CD1c-positive myeloid dendritic cell (primary cell): ENCODE data around the gene TRPV4.
"Not testable (repeated sequence)": the region's sequence is repeated elsewhere in the genome, so short reads cannot be mapped to it uniquely, and the experiment has no call there.

Experiments
- DNase-seq: peaks from one replicate; pipeline ENCODE4 v3.0.0-alpha.2; 2016; ENCODE audit errors: extremely low spot score

Gene TRPV4

DNA sequence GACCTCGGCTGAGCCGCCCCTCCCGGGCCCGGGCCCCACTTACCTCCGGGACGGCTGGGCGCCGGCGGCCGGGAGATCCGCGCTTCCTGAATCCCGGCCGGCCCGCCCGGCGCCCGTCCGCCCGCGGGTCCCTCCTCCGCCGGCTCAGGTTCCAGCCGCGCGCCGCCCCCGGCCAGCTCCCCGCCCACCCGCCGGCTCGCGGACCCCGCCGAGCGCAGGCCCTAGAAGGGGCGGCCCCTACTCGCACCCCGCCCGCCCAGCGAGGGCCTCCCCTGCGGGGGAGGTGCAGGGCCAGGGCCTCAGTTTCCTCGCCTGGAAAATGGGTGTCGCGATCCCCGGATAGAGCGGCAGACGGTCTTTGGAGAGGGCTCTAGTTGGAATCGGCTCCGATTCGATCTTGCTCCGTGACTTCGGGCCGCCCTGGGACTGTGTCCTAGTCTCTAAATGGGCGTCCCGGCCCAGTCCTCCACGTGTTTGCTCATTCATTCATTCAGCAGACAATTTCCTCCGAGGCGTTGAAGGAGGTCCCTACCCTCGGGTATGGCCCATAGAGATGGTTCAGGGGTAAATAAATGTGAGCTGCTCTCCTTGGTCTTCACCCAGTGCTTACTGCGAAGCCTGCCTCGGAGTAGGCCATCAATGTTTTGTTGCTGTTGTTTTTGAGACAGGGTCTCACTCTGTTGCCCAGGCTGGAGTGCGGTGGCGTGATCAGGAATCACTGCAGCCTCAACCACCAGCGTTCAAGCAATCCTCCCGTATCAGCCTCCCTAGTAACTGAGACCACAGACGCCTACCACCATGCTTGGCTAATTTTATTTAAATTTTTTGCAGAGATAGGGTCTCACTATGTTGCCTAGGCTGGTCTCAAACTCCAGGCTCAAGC lies at the start of gene TRPV4:
TSS of gene TRPV4 (minus strand) at position 92 of the 883 bp plus-strand sequence. CDS start 18,602 bp downstream, outside the sequence.
- no peak for DNase-seq

DNA sequence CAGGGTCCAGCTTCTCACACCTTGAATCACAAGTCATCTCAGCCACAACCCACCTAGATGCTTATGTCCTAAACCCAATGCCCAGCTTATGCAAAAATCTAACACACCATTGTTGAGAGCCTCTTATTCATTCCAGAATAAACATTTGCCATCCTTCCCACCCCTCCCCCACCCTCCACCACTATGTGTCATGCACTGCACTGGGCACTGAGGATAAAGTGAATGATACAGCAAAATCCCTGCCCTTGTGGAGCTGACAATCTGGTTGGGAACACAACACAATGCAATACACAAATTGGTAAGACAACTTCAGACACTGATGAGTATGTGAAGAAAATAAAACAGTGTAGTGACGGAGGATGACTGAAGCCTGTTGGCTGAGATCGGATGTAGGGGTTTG lies 48.6 kb upstream of the TRPV4 start:
- DNase-seq, result no peak

DNA sequence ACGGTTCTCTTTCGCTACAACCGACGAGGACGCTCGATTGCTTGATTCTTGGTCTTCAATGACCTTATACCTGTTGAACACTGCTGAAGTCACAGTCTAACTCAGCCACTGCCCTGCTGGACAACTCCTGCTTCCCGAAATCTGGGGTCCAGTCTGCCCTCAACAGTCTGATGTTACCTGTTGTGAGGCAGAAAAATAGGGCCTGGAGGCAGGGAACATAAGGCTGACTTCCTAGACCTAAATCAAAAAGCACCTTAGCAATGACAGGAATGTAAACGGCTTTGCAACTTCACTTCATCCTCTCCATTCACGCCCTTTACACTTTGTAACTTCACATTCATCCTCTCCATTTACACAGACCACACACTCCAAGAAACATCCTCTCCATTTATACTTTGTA lies 47.7 kb upstream of the TRPV4 start:
- no peak for DNase-seq

DNA sequence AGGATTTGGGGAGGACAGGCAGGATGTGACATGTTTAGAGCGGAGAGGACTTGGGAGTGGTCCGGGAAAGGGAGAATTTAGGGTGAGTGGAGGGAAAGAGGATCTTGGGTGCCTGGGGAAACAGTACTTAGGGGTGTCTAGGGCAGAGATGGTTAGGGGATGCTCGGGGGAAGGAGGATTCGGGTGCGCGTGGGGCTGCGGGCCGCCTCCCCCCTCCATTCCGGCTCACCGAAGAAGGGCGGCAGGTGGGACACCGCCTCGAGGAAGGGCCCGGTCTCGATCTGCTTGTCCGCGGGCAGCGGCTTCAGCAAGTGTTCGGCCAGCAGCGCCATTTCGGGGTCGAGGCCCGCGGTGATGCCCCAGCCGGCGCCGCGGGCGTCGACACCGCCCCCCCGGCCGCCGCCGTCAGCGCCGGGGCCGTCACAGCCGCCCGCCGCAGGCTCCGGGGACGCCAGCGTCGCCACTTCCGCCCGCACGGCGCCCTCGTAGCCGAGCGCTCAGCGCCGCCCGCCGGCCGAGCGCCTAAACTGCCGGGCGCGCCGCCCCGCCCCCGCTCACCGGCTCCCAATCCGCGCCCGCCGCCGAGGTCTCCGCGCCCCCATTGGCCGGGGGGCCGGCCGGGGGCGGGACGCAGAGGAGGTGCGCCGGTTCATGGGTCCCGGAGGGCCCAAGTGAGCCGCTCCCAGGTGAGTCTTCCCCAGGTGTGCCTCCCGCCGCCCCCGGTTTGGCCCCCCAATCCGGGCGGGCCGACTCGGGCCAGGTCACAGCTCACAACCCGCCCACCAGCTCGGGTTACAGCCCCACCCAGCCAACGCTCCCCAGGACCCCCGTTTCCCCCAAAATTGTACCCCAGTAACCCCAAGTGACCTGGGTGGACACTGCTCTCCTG lies 47.1 kb upstream of the TRPV4 start, which contains the start of gene GLTP:
TSS of gene GLTP (minus strand) at position 499 of the 889 bp plus-strand sequence. CDS start at position 332, 167 bp downstream.
- DNase-seq, result peak; percentile 97

- peak; percentile 54 for DNase-seq
These were observed 46.3 kb upstream of the TRPV4 start for GRCh38 chr12:109879351-109880042.

DNA sequence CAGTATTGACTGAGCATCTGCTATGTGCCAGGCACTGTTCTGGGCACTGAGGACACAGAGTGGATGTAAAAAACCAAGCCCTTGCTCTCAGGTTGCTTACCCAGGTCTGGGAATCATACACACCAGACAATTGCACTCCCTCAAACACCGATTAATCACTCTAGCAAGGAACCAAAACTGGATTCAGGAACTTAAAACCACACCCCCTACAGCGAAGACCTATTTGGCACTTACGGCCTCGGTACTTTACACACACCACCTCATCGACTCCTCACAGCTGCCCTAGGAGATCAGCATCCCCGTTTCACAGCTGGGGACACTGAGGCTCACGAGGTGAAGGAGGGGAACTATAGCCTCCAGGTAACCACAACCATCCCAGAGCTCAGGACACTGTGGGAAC lies 45.6 kb upstream of the TRPV4 start:
- DNase-seq, result peak; percentile 76

GRCh38 chr12:109878247-109878625 lies 45.0 kb upstream of the TRPV4 start:
- no peak for DNase-seq

- DNase-seq, result no peak
These were observed 44.5 kb upstream of the TRPV4 start for GRCh38 chr12:109877504-109878246.

DNA sequence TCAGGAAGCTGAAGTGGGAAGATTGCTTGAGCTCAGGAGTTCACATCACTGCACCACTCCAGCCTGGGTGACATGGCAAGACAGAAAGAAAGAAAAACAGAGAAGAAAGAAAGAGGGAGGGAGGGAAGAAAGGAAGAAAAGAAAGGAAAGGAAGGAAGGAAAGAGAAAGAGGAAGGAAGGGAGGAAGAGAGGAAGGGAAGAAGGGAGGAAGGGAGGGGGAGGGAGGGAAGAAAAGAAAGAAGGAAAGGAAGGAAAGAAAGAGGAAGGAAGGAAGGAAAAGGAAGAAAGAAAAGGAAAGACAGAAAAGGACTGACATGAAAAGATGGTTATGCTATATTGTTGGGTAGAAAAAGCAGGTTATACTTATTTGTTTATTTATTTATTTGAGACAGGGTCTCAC lies 43.2 kb upstream of the TRPV4 start:
- no peak for DNase-seq

GRCh38 chr12:109875572-109876131 lies 42.5 kb upstream of the TRPV4 start:
- DNase-seq, result no peak

DNA sequence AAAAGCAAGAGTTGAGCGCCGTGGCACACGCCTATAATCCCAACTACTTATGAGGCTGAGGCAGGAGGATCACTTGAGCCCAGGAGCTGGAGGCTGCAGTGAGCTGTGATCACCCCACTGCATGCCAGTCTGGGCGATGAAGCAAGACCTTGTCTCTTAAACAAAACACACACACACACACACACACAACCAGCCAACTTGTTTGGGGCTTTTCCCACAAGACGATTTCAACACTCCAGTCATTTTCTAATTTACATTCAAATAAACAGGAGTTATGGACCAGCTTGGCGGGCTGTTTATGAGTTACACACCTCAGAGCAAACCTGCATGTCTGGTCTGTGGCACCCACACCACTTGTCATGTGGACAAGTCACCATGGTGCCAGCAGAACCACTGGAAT lies 40.5 kb upstream of the TRPV4 start:
- no peak for DNase-seq

GRCh38 chr12:109871668-109872314 lies 38.6 kb upstream of the TRPV4 start:
- DNase-seq, result no peak

DNA sequence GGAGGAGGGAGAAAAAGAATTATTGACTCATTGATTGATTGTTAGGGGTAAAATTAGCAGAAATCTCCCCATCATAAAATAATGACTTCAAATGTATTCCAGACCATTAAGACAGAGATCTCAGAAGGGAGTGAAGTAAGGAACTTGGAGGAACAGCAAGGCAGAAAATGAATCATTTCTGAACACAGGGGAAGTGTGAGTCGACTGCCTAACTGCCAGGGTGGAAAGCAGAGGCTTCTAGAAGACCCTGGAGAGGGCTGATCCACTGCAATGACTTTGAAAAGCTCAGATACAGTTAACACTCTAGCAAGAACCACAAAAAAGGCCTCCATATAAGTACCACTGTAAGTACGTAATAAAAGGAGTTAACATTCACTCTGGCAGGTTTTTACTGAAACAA lies 37.5 kb upstream of the TRPV4 start:
- DNase-seq, result peak; percentile 47

- no peak for DNase-seq
These were observed 35.2 kb upstream of the TRPV4 start for GRCh38 chr12:109868182-109869051.

DNA sequence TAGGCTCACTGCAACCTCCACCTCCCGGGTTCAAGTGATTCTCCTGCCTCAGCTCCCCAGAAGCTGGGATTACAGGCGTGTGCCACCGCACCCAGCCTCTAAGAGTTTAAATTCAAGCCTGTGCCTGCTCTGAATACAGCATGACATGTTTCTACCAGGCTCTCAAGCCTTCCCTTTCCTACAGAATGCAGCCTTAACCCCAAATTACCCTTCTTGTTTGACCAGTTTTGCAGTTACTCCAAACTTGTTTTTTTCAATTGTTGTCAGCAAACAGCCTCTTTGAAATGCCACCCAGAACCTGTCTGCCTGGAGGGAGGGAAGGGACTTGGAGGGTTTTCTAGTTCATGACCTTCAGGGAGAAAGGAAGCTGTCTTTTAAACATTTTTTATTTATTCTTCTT lies 31.7 kb upstream of the TRPV4 start:
- DNase-seq, result no peak

DNA sequence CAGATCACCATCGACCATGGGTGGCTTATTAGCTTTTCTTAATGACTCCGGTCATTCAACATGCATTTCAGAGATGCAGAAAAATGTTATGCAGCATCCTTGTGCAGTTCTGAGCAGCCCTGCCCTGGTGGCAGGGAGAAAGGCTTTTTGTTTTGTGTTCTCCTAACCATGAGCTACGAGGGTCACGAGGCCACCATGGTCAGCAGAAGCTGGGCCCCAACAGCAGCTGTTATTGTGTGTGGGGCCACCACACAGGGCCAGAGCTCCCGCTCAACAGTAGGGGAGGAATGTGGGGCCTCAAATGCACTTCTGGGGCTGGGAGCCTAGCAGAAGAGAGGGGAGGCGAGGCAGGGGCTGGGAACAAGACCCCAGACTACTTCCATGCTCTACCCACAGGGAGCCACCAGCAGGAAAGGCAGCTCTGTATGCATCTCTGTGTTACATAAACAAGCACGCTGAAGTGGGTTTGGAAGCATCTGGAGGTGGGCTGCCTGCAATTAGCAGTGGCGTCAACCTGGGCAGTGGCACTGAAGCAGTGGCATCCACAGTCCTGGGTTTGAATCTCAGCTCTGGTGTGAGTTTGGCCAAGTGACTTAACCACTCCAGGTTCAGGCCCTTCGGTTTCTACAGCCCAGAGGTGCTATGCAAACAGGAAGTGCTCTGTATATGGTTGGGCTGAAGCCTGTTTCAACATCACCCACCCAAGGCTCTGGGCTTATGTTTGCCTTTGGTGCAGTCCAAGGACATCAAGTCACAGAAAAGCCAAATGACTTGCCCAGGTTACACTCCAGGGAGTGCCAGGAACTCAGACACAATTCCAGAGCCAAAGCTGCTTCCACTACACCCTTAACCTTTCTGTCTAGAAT lies 30.9 kb upstream of the TRPV4 start:
- peak; percentile 43 for DNase-seq

- not testable (repeated sequence) for DNase-seq
These were observed 29.3 kb upstream of the TRPV4 start for GRCh38 chr12:109862491-109862890.

GRCh38 chr12:109861689-109862314 lies 28.6 kb upstream of the TRPV4 start:
- no peak for DNase-seq
